Astrocyte of the cerebellum (primary cell): Measurements from ENCODE around the gene KCNMA1.

Experiments
- DNase-seq: peaks from one replicate; pipeline ENCODE4 v3.0.0-alpha.2; 2011; ENCODE audit warnings: low read depth
- H3K4me3 ChIP-seq: 2 replicates; pipeline ENCODE4 v1.5.1; 2011; ENCODE audit warnings: mild to moderate bottlenecking, low read depth, low read length, moderate library complexity
- CTCF ChIP-seq: IDR thresholded peaks from 2 replicates; pipeline ENCODE4 v1.5.1; 2012; ENCODE audit warnings: low read length, low read depth, moderate library complexity, mild to moderate bottlenecking; ENCODE audit errors: missing control alignments
- in situ Hi-C: cut with HindIII; loops from 2 replicates; pipeline ENCODE4 v1.10.0; 2017; ENCODE audit warnings: low sequenced_read_pairs

The KCNMA1 gene

GRCh38 chr10:76977046-76977445, 660.6 kb downstream of the KCNMA1 start:
- DNase-seq, result no peak
- in situ Hi-C loops, result no loop called here
- no peak overlapping the region for H3K4me3 ChIP-seq
- no peak for TF ChIP-seq CTCF

GRCh38 chr10:76976142-76976541, 661.5 kb downstream of the KCNMA1 start:
- in situ Hi-C loops, result no loop called here
- no peak for DNase-seq
- H3K4me3 ChIP-seq, result no peak overlapping the region
- no peak for TF ChIP-seq CTCF

- in situ Hi-C loops, result no loop called here
- no peak for TF ChIP-seq CTCF
- DNase-seq, result no peak
- no peak overlapping the region for H3K4me3 ChIP-seq
Measured at GRCh38 chr10:76975126-76975525, 662.5 kb downstream of the KCNMA1 start.

GRCh38 chr10:76974017-76974691, 663.5 kb downstream of the KCNMA1 start:
- DNase-seq, result no peak
- H3K4me3 ChIP-seq, result no peak overlapping the region
- TF ChIP-seq CTCF, result no peak
- in situ Hi-C loops, result no loop called here

GRCh38 chr10:76973091-76974016, 664.3 kb downstream of the KCNMA1 start:
- no peak for TF ChIP-seq CTCF
- H3K4me3 ChIP-seq, result no peak overlapping the region
- no peak for DNase-seq
- in situ Hi-C loops, result no loop called here

- DNase-seq, result no peak
- H3K4me3 ChIP-seq, result no peak overlapping the region
- in situ Hi-C loops, result no loop called here
- no peak for TF ChIP-seq CTCF
Measured at GRCh38 chr10:76972541-76972940, 665.1 kb downstream of the KCNMA1 start.
